ENCODE measurements around the gene PDCD1LG2. TPM values are rescaled to one million over a fixed set of nuclear protein-coding genes. Genes with fewer than 3 reads are reported as not detected.

Gene PDCD1LG2
- total and polyA plus RNA-seq, 2 of the 8 experiments (the other 6 are each of a cell fraction or from before 2014, with no cell fraction given), result not detected

DNA sequence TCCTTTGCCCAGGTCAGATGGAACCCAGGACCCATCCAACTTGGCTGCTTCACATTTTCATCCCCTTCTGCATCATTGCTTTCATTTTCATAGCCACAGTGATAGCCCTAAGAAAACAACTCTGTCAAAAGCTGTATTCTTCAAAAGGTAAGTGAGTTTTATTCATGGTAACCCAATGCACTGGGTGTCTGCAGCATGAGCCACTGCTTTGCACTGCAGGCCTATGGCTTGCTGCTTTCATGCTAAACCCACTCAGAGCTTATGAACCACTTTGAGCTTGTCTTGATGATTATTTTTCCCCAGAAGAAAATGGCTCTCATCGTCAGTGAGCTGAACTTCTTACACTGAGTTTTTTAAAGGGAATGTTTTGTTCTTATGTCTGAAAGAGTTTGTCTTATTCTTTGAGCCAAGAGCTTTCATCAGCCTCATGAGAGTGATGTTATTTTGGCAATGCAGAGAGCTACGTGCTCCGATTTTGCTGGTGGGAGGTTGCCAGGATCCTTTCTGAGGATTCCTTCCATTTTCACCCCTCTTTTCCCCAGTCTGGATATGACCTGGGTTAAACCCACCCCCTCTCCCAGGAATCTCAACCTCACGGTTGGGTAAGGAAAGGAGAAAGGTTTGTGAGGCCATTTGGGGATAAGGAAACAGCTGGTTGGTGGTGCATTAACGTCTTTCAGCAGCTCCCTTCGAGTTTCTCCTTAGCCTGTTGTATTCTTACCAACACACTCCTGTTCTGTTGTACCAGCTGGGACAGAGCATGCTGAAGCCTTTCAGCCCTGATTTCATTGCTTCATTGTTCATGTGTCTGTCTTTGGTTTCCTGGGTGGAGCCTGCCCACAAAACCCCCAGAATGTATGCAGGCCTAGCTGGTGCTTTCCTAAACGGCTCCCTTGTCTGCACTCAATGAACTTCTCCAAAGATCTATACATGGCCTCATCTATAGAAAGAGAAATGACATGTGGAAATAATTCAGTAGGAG lies 47.6 kb downstream of the PDCD1LG2 start (continued):
- TF ChIP-seq CTCF (IDR thresholded peaks at IDR 0.05; ENCODE audit: control extremely low read depth in 1 of 3, insufficient read depth in 1 of 3, low read depth in 1 of 3, low read length in 3 of 3) (no peak), SRF (IDR thresholded peaks at IDR 0.05; ENCODE audit: low read depth, low read length) (no peak), BACH1 (IDR thresholded peaks at IDR 0.05; ENCODE audit: low read length) (no peak), CHD7 (IDR thresholded peaks at IDR 0.05; ENCODE audit: insufficient replicate concordance, low read length) (no peak), SIN3A (conservative IDR thresholded peaks at IDR 0.05 in 1 of 2, IDR thresholded peaks at IDR 0.05 in 1 of 2; ENCODE audit: low read depth in 1 of 2, low read length in 2 of 2) (no peak), RFX5 (IDR thresholded peaks at IDR 0.05; ENCODE audit: borderline replicate concordance, low read depth, low read length) (no peak)
